ENCODE measurements around the gene CDK14.

CDK14 gene

DNA sequence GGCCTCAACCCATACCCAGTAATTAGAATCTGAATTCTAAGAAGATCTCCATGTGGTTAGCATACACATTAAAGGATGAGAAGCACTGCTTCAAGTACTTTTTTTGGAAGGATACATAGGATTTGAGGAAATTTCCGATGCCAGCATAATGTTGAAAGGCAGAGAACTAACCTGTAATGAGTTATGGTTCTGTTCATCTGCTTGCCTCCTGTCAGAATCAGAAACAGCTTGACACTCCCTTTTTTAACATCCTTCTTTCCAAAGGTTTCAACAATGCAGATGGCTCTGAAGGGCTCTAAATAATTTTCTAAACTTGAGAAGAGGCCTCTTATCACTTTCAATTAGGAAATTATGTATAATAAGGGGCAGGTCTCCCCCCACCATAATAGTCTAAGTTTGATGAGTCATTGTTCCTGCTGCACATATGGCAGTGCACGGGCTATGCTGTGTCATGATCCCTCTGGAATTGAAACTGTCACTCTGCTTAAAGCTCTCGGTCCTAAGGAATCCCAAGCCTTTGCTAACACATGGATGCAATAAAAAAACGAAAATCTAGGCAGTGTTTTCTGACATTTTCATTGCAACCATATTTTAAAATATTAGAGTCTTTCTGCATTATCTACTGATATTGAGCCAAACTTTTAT, 376.9 kb downstream of the CDK14 start:
- DNase-seq: no peak

DNA sequence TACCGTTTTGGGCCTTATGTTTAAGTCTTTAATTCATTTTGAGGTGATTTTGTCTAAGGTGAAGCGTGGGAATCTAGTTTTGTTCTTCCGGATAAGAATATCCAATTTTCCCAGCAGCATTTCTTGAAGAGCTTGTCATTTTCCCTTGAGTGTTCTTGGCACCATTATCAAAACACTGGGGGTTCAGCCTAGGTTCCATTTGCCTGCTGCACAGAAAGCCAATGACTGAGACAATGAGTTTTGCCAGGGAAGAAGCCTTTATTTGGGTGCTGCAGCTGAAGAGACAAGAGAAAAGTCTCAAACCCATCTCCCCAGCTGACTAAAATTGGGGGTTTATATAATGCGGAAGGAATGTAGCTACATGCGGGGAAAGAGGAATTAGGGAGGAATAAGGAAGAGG, 380.9 kb downstream of the CDK14 start:
- DNase-seq: no peak

DNA sequence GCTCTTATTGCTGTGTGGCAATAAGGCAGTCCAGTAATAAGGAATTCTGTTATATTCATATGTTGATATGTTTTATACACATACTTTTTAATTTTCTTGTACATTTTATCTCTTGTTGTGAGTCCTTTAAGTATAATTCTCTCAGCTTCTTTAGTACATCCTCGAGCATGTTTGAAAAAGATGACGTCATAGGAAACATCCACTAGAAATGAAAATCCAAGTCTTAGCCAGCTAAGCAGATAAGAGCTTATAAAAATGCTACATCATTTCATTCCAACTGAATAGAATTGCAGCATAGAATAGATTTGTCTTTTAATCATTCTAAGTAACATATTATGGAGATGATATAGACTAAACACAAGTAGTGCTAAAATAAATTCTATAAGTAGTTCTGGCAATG, 384.4 kb downstream of the CDK14 start:
- no peak for DNase-seq

DNA sequence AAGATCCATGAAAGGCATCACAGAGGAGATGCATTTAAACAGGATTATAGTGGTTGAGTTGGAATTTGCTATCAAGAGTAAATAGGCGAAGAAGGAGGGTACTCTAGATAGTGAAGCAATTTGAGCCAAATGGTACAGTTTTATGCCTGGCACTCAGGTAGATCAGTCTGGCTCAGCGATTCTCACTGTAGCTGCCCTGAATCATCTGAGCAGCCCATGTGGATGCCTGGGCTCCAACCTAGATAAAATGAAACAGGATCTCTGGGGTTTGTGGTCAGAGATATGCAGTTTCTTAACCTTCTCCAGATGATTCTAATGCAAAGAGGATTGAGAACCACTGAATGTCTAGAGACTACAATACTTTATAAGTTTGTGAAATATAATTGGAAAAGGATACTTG, 386.1 kb downstream of the CDK14 start:
- no peak for DNase-seq

DNA sequence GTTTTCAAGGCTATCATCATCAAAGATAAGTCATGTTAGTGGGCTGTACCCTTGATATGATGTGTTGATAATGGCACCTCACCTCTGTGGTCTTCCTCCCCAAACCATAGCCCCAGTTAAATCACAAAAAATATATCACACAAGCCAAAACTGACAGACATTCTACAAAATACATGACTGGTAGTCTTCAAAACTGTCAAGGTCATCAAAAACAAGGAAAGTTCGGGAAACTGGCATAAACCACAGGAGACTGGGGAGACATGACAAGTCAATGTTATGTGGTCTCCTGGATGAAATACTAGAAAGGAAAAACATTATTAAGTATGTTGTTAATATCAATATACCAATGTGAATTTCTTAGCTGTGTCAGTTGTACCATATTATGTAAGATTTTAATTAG, 388.6 kb downstream of the CDK14 start:
- DNase-seq: no peak

DNA sequence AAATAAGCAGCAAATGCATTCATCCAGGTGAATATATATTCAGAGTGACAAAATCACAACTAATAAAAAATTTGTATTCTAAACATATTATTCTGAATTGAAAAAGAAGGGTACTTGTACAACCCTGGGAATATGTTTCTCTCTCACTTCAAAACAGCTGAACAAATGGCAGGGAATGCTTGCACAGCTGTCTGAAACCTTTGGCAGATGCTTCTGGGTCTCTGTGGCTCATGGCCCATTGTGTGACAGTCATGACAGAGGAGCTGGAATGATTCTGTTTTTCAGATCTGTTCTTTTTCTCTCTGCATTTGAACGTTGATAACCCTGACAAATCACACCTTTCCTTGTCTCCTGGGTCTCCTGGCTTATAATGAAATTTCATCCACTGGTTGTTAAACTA, 392.4 kb downstream of the CDK14 start:
- DNase-seq: no peak

DNA sequence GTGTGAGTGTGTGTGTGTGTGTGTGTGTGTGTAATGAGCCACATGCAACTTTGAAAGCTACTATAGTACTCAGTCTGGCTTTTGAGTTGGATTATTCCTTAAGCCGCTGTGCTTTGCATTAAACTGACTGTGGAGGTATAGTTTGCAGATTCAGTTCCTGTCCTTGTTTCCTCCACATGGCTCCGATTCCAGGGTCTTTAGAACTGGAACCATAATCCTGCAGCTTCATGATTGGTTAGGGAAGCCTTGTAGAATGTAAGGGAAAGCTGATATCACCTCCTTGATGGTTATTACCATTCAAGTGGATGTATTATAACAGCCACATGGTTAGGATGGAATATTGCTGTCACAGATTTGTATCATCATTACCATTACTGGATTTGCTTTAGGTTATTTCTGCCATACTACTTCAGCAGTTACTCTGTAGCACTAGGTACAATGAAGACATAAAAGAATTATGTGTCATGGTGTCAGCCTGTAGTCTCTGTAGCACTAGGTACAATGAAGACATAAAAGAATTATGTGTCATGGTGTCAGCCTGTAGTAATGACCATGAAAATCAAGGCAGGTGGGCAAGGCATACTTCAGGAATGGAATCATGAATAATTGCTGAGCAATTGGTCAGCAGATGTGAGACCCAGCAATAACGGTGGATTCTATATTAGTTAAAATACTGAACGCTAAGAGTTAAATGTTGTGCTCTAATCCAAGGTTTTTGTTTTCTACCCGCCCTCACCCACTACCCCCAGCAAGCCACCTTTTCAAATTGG, 393.1 kb downstream of the CDK14 start:
- DNase-seq: no peak

DNA sequence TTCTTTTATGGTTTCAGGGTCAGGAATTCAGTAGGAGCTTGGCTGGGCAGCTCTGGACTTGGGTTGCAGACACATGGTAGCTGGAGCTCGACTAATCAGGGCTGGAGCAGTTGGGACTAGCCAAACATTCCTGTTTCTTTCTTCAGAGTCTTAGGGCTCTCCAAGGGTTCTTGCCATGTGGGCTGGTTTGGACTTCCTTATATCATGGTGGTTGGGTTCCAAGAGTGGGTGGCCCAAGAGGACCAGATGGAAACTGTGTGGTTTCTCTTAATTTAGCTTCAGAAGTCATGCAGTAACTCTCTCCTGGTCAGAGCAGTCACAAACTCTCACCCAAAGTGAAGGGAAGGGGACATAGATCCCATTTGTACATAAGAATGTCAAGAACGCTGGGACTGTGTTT, 398.0 kb downstream of the CDK14 start:
- DNase-seq: no peak

DNA sequence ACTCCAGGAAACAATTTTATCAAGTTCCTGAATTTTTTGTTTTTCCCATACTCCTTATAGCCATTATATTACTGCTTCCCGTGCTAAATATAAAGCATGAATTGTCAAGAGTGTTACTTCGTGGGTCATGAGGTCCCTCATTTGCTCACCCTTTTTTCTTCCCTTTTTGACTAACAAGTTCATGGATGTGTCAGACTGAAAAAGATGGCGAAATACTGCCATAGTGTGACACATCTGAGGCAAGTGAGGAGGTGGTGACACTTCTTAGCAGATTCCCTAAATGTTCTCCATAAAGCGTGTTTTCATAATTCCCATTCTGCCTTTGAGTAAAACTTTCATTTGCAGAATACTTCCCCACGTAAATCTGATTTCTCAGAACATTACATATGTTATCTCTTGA, 398.5 kb downstream of the CDK14 start:
- DNase-seq: no peak

DNA sequence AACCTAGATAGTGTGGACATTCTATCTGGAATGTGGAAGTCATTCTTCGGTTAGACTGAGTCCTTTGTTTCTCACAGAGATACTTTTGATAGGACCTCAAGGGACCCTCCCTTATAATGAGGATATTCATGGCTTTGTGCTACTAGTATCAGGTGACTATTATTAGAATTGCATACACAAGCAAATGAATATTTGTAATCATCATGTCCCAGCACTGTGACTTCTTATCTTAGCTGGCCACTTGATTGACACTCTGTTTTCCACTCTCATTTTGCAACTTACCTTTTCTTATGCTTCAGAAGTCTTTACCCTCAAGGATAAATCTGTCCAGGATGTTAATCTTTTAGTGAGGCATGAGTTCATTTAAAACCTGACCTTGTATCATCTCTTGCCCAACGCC, 399.9 kb downstream of the CDK14 start:
- DNase-seq: no peak

DNA sequence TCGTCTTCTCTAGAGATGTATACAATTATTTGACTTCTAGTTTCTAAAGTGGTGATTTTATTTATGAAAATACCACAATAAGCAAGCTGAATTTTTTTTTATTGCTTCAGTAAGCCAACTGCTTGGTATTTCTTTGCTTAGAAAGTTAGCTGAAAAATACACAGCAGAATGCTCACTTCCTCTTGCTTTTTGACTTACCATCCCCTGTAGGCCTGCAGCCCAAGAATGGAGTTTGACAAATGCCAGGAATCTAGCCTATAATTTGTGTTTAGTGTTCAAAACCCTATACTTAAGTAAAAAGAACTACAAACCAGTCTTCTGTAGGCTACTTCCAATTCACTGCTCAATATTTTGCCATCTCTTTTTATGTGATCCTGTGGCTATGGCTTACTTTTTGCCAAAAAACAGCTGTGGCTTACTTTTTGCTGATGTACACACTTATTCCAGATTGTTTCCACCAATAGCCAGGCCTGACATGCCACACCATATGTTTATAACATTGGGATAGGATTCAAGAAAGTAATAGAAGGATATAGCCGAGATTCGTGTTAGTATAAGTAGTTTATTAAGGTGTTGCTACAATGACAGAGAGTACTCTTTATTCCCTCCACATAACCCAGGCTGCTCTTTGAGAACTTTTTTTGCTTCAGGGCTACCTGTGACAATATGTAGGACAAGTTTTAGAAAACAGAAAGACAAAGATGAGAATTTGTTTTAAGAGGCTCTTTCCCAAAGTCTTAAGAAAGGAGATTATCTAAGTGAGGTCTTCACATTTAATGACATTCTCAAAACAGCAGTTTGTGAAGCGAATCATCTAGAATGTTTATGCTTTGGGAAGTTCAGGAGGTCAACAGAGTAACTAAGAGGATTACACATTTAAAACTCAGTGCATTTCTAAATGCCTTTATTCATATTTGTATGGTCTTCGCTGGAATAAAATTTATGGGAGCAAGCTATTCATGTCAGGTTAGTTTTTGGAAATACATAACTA, 404.2 kb downstream of the CDK14 start:
- DNase-seq: no peak

DNA sequence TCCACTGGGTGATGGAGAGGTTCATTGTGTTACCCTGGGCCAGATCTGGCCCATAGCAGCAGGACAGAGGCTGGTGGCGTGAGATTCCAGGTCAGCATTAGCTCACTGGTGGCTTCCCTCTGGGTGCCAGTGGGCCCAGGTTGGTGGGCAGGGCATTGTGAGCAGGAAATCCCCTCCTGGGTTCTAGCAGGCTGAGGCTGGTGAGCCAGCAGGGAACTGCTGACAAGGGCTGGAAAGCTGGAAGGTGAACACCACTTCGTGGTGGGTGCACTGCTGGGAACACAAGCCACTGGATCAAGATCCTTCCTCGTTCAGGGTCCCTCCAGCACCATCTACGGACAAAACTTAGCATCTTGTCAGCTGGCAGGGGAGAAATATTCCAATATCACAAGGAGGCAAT, 408.9 kb downstream of the CDK14 start:
- DNase-seq: no peak

DNA sequence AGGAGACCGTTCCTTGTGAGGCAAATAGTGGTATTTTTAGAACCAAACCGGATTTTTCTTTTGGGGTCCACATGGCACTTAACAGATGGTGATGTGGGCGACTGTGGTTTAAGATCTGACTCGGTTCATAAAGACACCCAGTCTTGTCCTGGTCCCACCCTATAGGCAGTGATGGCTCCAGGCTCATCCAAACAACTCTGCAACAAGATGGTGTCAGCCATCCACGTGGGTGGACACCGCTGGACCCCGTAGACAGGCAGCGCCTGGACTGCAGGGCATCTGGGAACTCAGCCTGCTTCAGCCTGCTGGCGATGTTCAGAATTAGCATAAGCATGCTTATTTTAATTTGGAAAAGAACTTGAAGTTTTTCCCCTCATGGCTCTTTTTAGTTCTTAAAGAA, 409.7 kb downstream of the CDK14 start:
- DNase-seq: no peak

DNA sequence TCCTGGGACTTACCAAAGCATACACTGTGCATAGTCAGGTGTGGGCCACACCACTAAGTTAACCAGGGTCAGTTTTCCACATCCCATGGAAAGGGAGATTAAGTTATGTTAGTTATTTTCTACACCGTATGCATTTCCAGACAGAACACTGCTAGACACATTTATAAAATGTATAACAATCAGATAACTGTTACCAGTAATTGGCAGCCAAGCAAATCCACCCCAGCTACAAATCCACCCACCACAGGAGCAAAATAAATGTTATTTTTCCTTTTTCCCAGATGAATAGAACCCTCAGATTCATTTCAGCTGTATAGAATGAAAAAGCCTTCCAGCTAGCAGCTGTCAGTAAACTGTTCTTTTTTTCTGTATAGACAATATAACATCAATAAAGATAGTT, 411.2 kb downstream of the CDK14 start:
- DNase-seq: no peak

DNA sequence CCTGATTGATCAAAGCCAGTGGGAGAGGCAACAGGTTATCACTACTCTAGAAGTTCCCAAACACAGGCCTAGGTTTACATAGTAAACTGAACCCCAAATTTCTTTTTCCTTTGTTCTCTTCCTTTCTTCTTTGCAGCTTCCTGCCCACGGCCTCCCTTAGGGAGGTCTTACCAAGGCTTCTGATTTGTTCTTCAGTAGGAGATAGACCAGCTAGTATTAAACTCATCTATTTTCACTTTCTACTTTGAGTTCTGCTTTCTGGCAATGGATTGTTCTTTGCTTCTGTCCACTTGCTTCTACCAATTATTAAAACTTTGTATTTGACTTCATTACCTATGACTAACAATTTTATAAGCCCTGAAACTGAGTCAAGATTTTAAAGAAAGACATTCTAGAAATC, 417.0 kb downstream of the CDK14 start:
- DNase-seq: no peak

DNA sequence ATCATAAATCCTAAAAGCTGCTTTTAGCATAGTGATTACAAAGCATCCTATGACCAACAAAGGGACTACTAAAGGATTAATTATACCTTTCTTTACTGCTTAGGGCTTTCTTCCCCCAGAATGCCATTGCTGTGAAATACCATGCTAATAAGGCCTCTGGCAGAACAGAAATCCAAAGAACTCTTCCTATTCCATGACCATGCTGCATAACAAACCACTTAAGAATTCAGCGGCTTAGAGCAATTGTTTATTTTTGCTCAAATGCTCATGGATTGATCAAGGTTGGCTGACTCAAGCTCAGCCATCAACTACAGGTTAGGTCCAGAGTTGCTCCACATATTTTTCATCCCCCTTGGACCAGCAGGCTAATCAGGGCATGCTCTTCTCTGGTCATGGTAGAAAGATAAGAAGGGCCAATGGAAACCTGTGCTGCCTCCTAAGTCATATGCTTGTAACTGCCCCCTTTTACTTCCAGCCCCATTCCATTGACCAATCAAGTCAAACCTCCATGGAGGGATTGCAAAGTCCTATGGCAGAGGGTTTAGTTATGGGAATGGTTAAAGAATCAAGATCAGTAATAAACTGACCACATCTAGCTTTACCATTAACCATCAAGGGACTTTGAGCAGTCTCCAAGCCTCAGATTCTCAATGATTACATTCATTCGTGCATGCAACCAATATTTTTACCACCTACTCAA, 423.7 kb downstream of the CDK14 start:
- DNase-seq: no peak

DNA sequence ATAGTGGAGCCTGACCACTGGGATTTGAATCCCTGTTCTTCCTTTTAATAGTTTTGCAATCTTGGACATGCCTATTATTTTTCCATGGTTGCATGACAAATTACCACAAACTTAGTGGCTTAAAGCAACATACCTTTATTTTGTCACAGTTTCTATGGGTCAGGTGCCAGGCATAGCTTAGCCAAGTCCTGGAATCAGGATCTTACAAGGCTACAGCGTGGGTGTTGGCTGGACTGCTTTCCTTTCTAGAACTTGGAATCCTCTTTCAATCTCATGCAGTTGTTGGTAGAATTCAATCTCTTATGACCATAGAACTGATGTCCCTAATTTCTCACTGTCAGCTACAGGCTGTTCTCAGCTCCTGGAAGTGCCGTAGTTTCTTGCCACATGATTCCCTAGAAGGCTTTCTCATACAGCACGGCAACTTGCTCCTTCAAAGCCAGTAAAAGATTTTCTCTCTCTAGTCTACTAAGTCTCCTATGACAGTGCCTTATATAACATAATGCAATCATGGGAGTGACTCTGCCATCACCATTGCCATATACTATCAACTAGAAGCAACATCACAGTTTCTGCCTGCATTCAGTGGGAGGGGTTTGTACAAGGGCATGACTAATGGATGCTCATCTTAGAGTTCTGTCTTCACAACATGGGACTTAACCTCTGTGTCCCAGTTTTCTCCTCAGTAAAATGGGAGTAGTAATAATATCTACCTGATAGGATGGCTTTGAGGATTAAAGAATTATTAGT, 424.7 kb downstream of the CDK14 start:
- no peak for DNase-seq

DNA sequence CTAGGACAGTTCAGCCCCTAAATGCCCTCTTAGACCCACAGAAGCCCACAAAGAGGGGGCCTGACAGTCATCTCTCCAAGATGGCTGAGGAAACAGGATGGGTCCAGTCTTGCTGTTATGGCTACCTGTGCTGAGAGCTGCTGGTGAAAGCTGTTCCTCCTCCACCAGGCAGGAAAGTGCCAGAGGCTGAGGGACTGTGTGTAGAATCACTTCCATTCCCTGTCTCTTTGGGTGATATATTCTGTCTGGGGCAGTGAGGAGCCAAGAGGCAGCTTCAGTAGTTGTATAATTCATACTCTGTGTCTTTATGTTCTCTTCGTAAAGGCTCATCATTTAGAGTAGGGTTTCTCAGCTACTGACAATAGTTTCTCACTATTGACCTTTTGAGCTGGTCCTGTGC, 425.8 kb downstream of the CDK14 start:
- DNase-seq: no peak

DNA sequence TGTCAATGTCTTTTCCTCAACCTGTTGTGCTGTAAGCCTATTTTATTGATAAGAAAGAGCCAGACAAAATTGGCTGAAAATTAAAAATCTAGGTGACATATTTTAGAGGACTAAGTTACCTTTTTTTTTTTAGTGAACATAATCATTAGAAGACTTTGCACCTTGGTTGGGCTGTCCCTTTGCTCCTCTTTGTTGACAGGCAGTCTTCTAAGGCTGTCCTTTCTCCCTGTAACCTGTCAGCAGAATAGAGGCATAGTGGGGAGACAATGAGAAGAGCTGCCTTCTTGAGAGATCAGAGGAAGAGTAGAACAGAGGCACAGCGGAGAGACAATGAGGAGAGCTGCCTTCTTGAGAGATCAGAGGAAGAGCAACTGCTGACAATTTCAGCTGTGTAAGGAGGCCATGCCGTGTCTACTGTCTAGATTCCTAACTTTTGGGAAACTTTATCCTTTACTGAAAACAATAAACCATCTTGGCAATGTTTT, 429.8 kb downstream of the CDK14 start:
- no peak for DNase-seq

DNA sequence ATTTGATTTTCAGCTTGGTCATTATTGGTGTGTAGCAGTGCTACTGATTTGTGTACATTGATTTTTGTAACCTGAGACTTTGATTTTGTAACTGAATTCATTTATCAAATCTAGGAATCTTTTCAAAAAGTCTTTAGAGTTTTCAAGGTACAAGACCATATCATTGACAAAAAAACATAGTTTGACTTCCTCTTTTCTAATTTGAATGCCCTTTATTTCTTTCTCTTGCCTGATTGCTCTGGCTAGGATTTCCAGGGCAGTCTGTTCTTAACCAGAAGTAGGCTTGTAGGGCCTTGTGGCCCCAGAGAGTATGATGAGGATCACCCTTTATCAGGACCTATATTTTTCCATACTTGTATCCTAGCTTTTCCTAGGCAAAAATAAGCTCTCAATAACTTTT, 433.6 kb downstream of the CDK14 start:
- DNase-seq: no peak

DNA sequence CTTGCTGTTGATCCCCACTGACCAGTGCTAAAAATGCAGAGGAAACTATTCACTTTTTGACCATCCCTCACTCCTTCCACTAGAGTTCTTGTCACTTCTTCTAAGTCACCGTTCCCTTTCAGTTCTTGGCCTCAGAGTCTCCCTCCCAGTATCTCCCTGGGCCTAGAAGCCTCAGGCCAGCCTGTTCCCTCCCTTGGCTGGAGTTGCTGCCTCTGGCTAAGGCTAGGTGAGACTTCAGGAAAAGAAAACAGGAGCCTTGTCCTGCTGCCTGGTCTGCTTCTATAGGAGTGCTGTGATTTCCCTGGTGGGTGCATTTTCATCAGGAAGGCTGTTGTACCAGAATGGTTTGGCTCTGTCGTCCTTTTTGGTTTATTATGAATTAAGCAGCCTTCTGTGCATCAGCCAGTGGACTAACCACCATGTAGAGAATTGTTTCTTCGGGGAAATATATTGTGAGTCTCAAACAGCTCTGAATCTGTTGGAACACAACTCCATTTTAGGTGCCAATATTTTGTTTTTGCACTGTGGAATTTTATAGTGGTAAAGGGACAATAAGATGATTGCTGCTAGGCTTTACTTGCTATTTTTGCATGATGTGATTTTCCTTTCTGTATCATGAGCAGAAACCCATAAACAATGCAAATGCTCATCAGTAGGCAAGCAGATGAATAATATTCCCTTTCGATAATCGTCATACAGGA, 434.7 kb downstream of the CDK14 start:
- no peak for DNase-seq

DNA sequence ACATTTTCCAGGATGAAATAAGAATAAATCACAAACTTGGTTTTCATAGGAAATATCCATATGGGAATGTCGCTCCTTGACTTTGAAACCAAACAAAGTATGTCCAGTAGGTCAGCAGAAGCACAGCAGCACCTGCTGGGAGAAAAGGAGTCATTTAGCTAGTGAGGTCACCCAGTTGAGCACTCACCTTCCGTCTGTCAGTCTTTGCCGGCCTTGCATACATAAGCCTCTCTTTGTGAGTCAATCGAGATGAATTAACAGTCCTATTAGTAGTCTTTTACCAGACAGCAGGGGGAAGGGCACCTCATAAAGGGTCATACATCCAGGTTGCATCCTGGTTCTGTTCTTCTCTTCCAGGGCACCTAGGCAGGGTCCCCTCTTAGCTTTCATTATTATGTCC, 435.6 kb downstream of the CDK14 start:
- no peak for DNase-seq
